B cell (primary cell): Measurements from ENCODE around the gene FRS3. TPM values are rescaled to one million over a fixed set of nuclear protein-coding genes. Genes with fewer than 3 reads are reported as not detected.

Source experiments
- ATAC-seq: fragments of 200-7000 bp; cut with Tn5 transposase; one replicate; pipeline ENCODE4 v1.10.0; 2021; ENCODE audit warnings: low read depth, mild to moderate bottlenecking, moderate number of reproducible peaks, moderate library complexity
- CTCF ChIA-PET: fragments of 350-600 bp; sonication (Branson Sonifier 250); formaldehyde crosslinking; loops from one replicate; lab custom pipeline; 2021; ENCODE audit warnings: antibody characterized with exemption, inconsistent platforms; lab: Charles Lee
- POLR2A ChIA-PET: fragments of 350-600 bp; sonication (Branson Sonifier 250); formaldehyde crosslinking; loops from one replicate; lab custom pipeline; 2021; ENCODE audit warnings: antibody characterized with exemption; lab: Charles Lee
- DNase-seq: peaks from one replicate; pipeline ENCODE4 v3.0.0; 2013
- H2AFZ ChIP-seq: 2 replicates; pipeline ENCODE4 v1.6.1; 2012; ENCODE audit warnings: mild to moderate bottlenecking, low read depth, low read length; ENCODE audit not compliant: insufficient read depth, poor library complexity, severe bottlenecking
- H3K27ac ChIP-seq, 2 donors: 1 replicate in 1 of 2; 2 replicates in 1 of 2; pipeline ENCODE4 v1.5.1; 2012 to 2013; ENCODE audit warnings: low read length in 2 of 2, mild to moderate bottlenecking in 2 of 2, moderate library complexity in 1 of 2
- H3K27me3 ChIP-seq, 4 experiments: fragments of 200-600 bp in 1 of 4; sonication (generic) in 1 of 4; replicated peaks in 1 of 4; 1 replicate in 2 of 4; 2 replicates in 2 of 4; pipeline versions ENCODE4 v1.6.1 to v1.7.0; 2013 to 2016; ENCODE audit warnings: low read length in 3 of 4, mild to moderate bottlenecking in 2 of 4, mixed read lengths in 1 of 4, moderate library complexity in 1 of 4; ENCODE audit not compliant: insufficient read depth in 4 of 4, control insufficient read depth in 3 of 4; ENCODE audit errors: control extremely low read depth in 1 of 4
- H3K36me3 ChIP-seq, 2 experiments: replicated peaks in 1 of 2; 1 replicate in 1 of 2; 2 replicates in 1 of 2; pipeline versions ENCODE4 v1.6.1 to v1.7.1; 2013; ENCODE audit warnings: low read length in 1 of 2; ENCODE audit not compliant: insufficient read depth in 2 of 2, control insufficient read depth in 1 of 2; ENCODE audit errors: control extremely low read depth in 1 of 2, extremely low read depth in 1 of 2
- H3K4me1 ChIP-seq, 2 donors: fragments of 200-600 bp in 1 of 2; sonication (generic) in 1 of 2; 1 replicate in 1 of 2; 2 replicates in 1 of 2; pipeline versions ENCODE4 v1.5.1 to v1.6.1; 2013 to 2017; ENCODE audit warnings: low read length in 2 of 2; ENCODE audit not compliant: control insufficient read depth in 2 of 2, insufficient read depth in 2 of 2
- H3K4me2 ChIP-seq: replicated peaks from 2 replicates; pipeline ENCODE3; 2012; ENCODE audit warnings: mild to moderate bottlenecking, low read depth, low read length; ENCODE audit not compliant: poor library complexity, severe bottlenecking
- H3K4me3 ChIP-seq, 5 experiments: fragments of 200-600 bp in 1 of 5; sonication (generic) in 1 of 5; 1 replicate in 3 of 5; 2 replicates in 2 of 5; pipeline versions ENCODE4 v1.5.1 to v1.7.0; 2011 to 2016; ENCODE audit warnings: low read length in 4 of 5, mild to moderate bottlenecking in 4 of 5, low read depth in 2 of 5, control low read depth in 1 of 5, moderate library complexity in 1 of 5; ENCODE audit not compliant: insufficient read depth in 1 of 5; ENCODE audit errors: control extremely low read depth in 1 of 5, extremely low read depth in 1 of 5
- H3K79me2 ChIP-seq: fragments of 200-600 bp; sonication (generic); one replicate; pipeline ENCODE4 v1.6.0; 2016; ENCODE audit warnings: low read length; ENCODE audit not compliant: control insufficient read depth, insufficient read depth
- H3K9ac ChIP-seq: fragments of 200-600 bp; sonication (generic); 2 replicates; pipeline ENCODE4 v1.6.1; 2017; ENCODE audit warnings: mild to moderate bottlenecking, low read length, moderate library complexity
- H3K9me3 ChIP-seq, 3 donors: one replicate each; pipeline versions ENCODE4 v1.6.1 to v1.7.1; 2013; ENCODE audit warnings: low read length in 2 of 3; ENCODE audit not compliant: control insufficient read depth in 2 of 3, insufficient read depth in 1 of 3; ENCODE audit errors: control extremely low read depth in 1 of 3
- H4K20me1 ChIP-seq: 2 replicates; pipeline ENCODE4 v1.6.0; 2012; ENCODE audit warnings: mild to moderate bottlenecking, low read length; ENCODE audit not compliant: insufficient read depth, control insufficient read depth, poor library complexity, severe bottlenecking
- H3K27ac Mint-ChIP-seq: one replicate; pipeline ENCODE4 v1.8.0; 2021; ENCODE audit warnings: mixed read lengths
- H3K27me3 Mint-ChIP-seq: one replicate; pipeline ENCODE4 v1.8.0; 2021; ENCODE audit warnings: mixed read lengths
- H3K4me1 Mint-ChIP-seq: one replicate; pipeline ENCODE4 v1.8.0; 2021; ENCODE audit warnings: mixed read lengths
- H3K4me3 Mint-ChIP-seq: one replicate; pipeline ENCODE4 v1.8.0; 2021; ENCODE audit warnings: mixed read lengths
- H3K9me3 Mint-ChIP-seq: one replicate; pipeline ENCODE4 v1.8.0; 2022; ENCODE audit warnings: mixed read lengths; ENCODE audit not compliant: insufficient read depth
- EZH2 ChIP-seq: IDR thresholded peaks from 2 replicates; pipeline ENCODE4 v1.6.1; 2012; ENCODE audit warnings: borderline replicate concordance, low read depth, mild to moderate bottlenecking, moderate library complexity, low read length; ENCODE audit not compliant: insufficient read depth, poor library complexity, severe bottlenecking
- WGBS: methylation state at CpG from one replicate; pipeline ENCODE4 v1.1.5; 2013; ENCODE audit warnings: missing lambda C conversion rate; ENCODE audit not compliant: insufficient coverage; 5-methylcytosine and 5-hydroxymethylcytosine counted together
- intact Hi-C: fragments of 100-400 bp; cut with micrococcal nuclease; formaldehyde crosslinking; loops from one replicate; pipeline ENCODE4 v1.10.0; 2022
- polyA plus RNA-seq: library from polyadenylated mRNA; depleted of rRNA; stranded (reverse); fragments of >200 nt; gene quantifications from 2 replicates; pipeline ENCODE4 v1.2.3, GENCODE V29; 2012
- total RNA-seq, 2 donors: library from RNA; stranded (reverse); fragments of 120-200 nt in 1 of 2; gene quantifications; 1 replicate in 1 of 2; 2 replicates in 1 of 2; pipeline versions ENCODE4 v1.2.3 to v1.2.4, GENCODE V29; 2013 to 2022
- TF ChIP-seq, protein P1 (sequence below): fragments of 200-600 bp; IDR thresholded peaks from one replicate; pipeline ENCODE4 v1.8.0; 2022; ENCODE audit warnings: antibody characterized with exemption, mild to moderate bottlenecking

Gene FRS3
- total and polyA plus RNA-seq, 2 donors (not counting 1 experiment from before 2014, with no cell fraction given) = 9.8 to 12.0 TPM

GRCh38 chr6:41728073-41728936, 51.4 kb downstream of the FRS3 start:
- peaks cover 92% of the 10 kb centered on the region for H3K4me1 Mint-ChIP-seq
- TF ChIP-seq, protein P1, sequence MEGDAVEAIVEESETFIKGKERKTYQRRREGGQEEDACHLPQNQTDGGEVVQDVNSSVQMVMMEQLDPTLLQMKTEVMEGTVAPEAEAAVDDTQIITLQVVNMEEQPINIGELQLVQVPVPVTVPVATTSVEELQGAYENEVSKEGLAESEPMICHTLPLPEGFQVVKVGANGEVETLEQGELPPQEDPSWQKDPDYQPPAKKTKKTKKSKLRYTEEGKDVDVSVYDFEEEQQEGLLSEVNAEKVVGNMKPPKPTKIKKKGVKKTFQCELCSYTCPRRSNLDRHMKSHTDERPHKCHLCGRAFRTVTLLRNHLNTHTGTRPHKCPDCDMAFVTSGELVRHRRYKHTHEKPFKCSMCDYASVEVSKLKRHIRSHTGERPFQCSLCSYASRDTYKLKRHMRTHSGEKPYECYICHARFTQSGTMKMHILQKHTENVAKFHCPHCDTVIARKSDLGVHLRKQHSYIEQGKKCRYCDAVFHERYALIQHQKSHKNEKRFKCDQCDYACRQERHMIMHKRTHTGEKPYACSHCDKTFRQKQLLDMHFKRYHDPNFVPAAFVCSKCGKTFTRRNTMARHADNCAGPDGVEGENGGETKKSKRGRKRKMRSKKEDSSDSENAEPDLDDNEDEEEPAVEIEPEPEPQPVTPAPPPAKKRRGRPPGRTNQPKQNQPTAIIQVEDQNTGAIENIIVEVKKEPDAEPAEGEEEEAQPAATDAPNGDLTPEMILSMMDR = no peak
- TF ChIP-seq EZH2 = no peak
- DNase-seq = peak; percentile 63
- Histone ChIP-seq H3K27me3 (no peaks in the 10 kb centered on the region), H3K36me3 (peaks cover 0 to 13% of the 10 kb centered on the region in 2 experiments), H3K79me2 (peaks cover 99% of the 10 kb centered on the region), H3K9ac (peak overlapping the region; percentile 78), H3K4me3 (peak overlapping the region in 4 of 5 experiments; percentile 16 to 89 (median 53)), H3K27ac (peak overlapping the region; percentile 87 to 93), H2AFZ (no peak overlapping the region), H3K9me3 (no peaks in the 10 kb centered on the region), H4K20me1 (peaks cover 8% of the 10 kb centered on the region), H3K4me2 (peak overlapping the region; percentile 90), H3K4me1 (peaks cover 89 to 97% of the 10 kb centered on the region in 2 donors)
- intact Hi-C loops = loop anchor here (10.0 kb wide), 1 partner anchor 296 kb away; no protein-coding TSS in a partner anchor
- 83% methylated on average over 10 of the region's 19 CpGs for WGBS
- ChIA-PET POLR2A (interaction anchor here (0.9 to 9.4 kb wide), 4 partner anchors 11 to 45 kb away, joined by 5 to 342 read pairs (median 7); no protein-coding TSS in a partner anchor), CTCF (interaction anchor here (1.2 to 9.1 kb wide), 5 partner anchors 9 to 45 kb away, joined by 3 to 176 read pairs (median 5); no protein-coding TSS in a partner anchor)
- ATAC-seq = peak; percentile 35
- peak overlapping the region; percentile 94 for H3K27ac Mint-ChIP-seq
- no peaks in the 10 kb centered on the region for H3K9me3 Mint-ChIP-seq
- H3K27me3 Mint-ChIP-seq = no peaks in the 10 kb centered on the region
- peak overlapping the region; percentile 93 for H3K4me3 Mint-ChIP-seq
